ENCODE measurements around the gene SLC25A34. TPM values are rescaled to one million over a fixed set of nuclear protein-coding genes. Genes with fewer than 3 reads are reported as not detected.

SLC25A34 gene
- total and polyA plus RNA-seq, 2 of the 13 experiments (the other 11 are each of a cell fraction or from before 2014, with no cell fraction given), result 0.13 to 0.18 TPM

DNA sequence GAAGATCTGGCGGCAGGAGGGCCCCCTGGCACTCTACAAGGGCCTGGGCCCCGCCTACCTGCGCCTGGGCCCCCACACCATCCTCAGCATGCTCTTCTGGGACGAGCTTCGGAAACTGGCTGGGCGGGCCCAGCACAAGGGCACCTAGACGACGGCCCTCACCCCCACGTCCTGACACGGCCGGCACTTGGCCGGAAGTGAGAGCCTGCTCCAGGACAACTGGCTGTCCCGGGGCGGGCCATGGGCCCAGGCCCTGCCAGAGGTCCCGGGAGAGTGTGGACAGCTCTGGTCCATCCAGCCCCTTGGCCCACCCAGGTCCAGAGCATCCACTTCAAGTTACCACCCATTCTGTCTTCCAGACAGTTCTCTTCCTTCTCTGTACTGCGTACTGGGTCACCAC, 3.2 kb downstream of the SLC25A34 start (continued):
- TF ChIP-seq ZNF687 (CRISPR knock-in tag; IDR thresholded peaks at IDR 0.05), result peak; percentile 70
- TF ChIP-seq ZNF350 (CRISPR knock-in tag; IDR thresholded peaks at IDR 0.05; ENCODE audit: borderline replicate concordance, low read depth), result no peak
- TF ChIP-seq GABPB1 (CRISPR knock-in tag; IDR thresholded peaks at IDR 0.05), result peak; percentile 70; the same call in 1 of the 2 replicates
- TF ChIP-seq, protein P1, sequence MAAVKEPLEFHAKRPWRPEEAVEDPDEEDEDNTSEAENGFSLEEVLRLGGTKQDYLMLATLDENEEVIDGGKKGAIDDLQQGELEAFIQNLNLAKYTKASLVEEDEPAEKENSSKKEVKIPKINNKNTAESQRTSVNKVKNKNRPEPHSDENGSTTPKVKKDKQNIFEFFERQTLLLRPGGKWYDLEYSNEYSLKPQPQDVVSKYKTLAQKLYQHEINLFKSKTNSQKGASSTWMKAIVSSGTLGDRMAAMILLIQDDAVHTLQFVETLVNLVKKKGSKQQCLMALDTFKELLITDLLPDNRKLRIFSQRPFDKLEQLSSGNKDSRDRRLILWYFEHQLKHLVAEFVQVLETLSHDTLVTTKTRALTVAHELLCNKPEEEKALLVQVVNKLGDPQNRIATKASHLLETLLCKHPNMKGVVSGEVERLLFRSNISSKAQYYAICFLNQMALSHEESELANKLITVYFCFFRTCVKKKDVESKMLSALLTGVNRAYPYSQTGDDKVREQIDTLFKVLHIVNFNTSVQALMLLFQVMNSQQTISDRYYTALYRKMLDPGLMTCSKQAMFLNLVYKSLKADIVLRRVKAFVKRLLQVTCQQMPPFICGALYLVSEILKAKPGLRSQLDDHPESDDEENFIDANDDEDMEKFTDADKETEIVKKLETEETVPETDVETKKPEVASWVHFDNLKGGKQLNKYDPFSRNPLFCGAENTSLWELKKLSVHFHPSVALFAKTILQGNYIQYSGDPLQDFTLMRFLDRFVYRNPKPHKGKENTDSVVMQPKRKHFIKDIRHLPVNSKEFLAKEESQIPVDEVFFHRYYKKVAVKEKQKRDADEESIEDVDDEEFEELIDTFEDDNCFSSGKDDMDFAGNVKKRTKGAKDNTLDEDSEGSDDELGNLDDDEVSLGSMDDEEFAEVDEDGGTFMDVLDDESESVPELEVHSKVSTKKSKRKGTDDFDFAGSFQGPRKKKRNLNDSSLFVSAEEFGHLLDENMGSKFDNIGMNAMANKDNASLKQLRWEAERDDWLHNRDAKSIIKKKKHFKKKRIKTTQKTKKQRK (IDR thresholded peaks at IDR 0.05; ENCODE audit: low read length), result no peak
- no peak for TF ChIP-seq ZBTB7A (CRISPR knock-in tag; IDR thresholded peaks at IDR 0.05)
